ENCODE data around the gene PDCD2L.

The PDCD2L gene

DNA sequence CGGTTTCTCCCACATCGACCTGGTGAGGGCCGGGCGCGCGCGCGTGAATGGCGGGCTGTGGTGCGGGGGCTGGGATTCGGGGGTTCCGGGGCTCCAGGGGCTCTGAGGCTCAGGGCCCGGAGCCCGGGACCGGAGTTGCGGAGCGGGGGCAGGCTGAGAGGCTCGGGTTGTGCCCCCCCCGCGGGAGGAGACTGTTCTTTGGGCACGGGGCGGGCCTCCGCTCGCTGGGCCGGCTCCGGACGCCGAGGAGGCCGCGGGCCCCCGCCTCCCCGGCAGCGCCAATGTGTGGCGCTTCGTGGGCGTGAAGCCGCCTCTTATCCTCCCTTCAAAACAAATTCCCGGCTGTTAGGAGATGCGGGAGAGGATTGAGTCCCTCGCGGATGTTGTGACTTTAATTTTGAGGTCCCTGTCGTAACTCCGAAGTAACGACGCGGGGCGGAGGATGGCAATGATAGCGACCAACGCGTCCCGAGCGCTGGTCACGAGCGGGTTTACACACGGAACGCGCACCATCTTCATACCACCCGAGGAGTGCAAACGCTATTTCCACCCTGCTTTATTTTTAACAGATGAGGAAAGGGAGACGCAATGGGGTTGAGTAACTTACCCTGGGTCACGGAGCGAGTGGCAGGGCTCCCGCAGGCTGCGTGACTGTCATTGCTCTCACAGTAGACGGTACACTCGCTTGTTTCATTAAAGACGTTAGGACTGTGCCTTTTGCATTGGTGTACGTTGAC is 24.5 kb downstream of the PDCD2L start:
- H3K9me3 ChIP-seq (ENCODE audit: insufficient read depth, low read length, severe bottlenecking): no peaks in the 10 kb centered on the region
- H3K79me2 ChIP-seq (ENCODE audit: insufficient read depth, low read length): peaks cover 62% of the 10 kb centered on the region
- H3K27me3 ChIP-seq (ENCODE audit: insufficient read depth, low read length, poor library complexity): no peaks in the 10 kb centered on the region
- H3K9ac ChIP-seq (ENCODE audit: low read depth, low read length): peak overlapping the region; percentile 92
- TF ChIP-seq CTCF (IDR thresholded peaks at IDR 0.05; ENCODE audit: borderline replicate concordance, extremely low read depth, low read length, poor library complexity, severe bottlenecking) (no peak), EZH2 (IDR thresholded peaks at IDR 0.05; ENCODE audit: borderline replicate concordance, low read depth, low read length, severe bottlenecking) (no peak)
- ATAC-seq (ENCODE audit: insufficient read depth, low read depth): peak; percentile 54
- peaks cover 38% of the 10 kb centered on the region for H3K4me1 ChIP-seq (ENCODE audit: insufficient read depth, low read length)
- H3K36me3 ChIP-seq (ENCODE audit: insufficient read depth, low read length): peaks cover 43% of the 10 kb centered on the region
- DNase-seq: peak; percentile 41
- H2AFZ ChIP-seq (ENCODE audit: low read depth, low read length): peak overlapping the region; percentile 75
- H3K27ac ChIP-seq (ENCODE audit: low read length): peak overlapping the region; percentile 86
- peak overlapping the region; percentile 69 to 97 for H3K4me3 ChIP-seq (ENCODE audit: low read depth in 1 of 2, low read length in 2 of 2)
- peak overlapping the region; percentile 84 for H3K4me2 ChIP-seq (ENCODE audit: insufficient read depth, low read length)
- H4K20me1 ChIP-seq (ENCODE audit: insufficient read depth, low read length): peaks cover 46% of the 10 kb centered on the region

DNA sequence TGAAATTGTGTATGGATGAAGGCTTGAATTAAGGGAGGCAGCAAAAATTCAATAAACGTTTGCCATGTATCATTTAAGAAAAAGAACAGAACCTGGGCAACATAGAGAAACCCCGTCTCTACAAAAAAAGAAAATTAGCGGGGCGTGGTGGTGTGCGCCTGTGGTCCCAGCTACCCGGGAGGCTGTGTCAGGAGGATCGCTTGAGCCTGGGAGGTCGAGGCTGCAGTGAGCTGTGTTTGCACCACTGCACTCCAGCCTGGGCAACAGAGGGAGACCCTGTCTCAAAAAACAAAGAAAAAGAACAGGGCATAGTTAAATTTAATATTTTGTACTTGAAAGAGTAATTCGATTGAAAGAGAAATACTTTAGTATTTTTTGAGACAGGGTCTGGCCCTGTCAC is 25.4 kb downstream of the PDCD2L start:
- Histone ChIP-seq H3K27me3 (ENCODE audit: insufficient read depth, low read length, poor library complexity) (no peaks in the 10 kb centered on the region), H3K9me3 (ENCODE audit: insufficient read depth, low read length, severe bottlenecking) (no peaks in the 10 kb centered on the region), H4K20me1 (ENCODE audit: insufficient read depth, low read length) (peaks cover 54% of the 10 kb centered on the region), H3K27ac (ENCODE audit: low read length) (peak overlapping the region; percentile 32; the same call in 1 of the 2 replicates), H3K4me3 (ENCODE audit: low read depth in 1 of 2, low read length in 2 of 2) (peak overlapping the region; percentile 69 to 97), H3K4me2 (ENCODE audit: insufficient read depth, low read length) (peak overlapping the region; percentile 84), H3K4me1 (ENCODE audit: insufficient read depth, low read length) (peaks cover 39% of the 10 kb centered on the region), H3K36me3 (ENCODE audit: insufficient read depth, low read length) (peaks cover 48% of the 10 kb centered on the region), H2AFZ (ENCODE audit: low read depth, low read length) (no peak overlapping the region), H3K79me2 (ENCODE audit: insufficient read depth, low read length) (peaks cover 70% of the 10 kb centered on the region), H3K9ac (ENCODE audit: low read depth, low read length) (peak overlapping the region; percentile 92)
- TF ChIP-seq CTCF (IDR thresholded peaks at IDR 0.05; ENCODE audit: borderline replicate concordance, extremely low read depth, low read length, poor library complexity, severe bottlenecking): no peak
- TF ChIP-seq EZH2 (IDR thresholded peaks at IDR 0.05; ENCODE audit: borderline replicate concordance, low read depth, low read length, severe bottlenecking): no peak
- DNase-seq (no peak), ATAC-seq (ENCODE audit: insufficient read depth, low read depth) (no peak)

GRCh38 chr19:34430738-34431625 is 26.8 kb downstream of the PDCD2L start:
- TF ChIP-seq CTCF (IDR thresholded peaks at IDR 0.05; ENCODE audit: borderline replicate concordance, extremely low read depth, low read length, poor library complexity, severe bottlenecking) (peak; percentile 80), EZH2 (IDR thresholded peaks at IDR 0.05; ENCODE audit: borderline replicate concordance, low read depth, low read length, severe bottlenecking) (no peak)
- Histone ChIP-seq H4K20me1 (ENCODE audit: insufficient read depth, low read length) (peaks cover 61% of the 10 kb centered on the region), H3K4me3 (ENCODE audit: low read depth in 1 of 2, low read length in 2 of 2) (peak overlapping the region in 1 of 2 experiments; percentile 69; a peak in 2 of 4 replicates), H3K27ac (ENCODE audit: low read length) (peak overlapping the region; percentile 8; the same call in 1 of the 2 replicates), H3K36me3 (ENCODE audit: insufficient read depth, low read length) (peaks cover 62% of the 10 kb centered on the region), H3K9ac (ENCODE audit: low read depth, low read length) (peak overlapping the region; percentile 92), H3K27me3 (ENCODE audit: insufficient read depth, low read length, poor library complexity) (no peaks in the 10 kb centered on the region), H3K79me2 (ENCODE audit: insufficient read depth, low read length) (peaks cover 84% of the 10 kb centered on the region), H3K9me3 (ENCODE audit: insufficient read depth, low read length, severe bottlenecking) (no peaks in the 10 kb centered on the region), H3K4me1 (ENCODE audit: insufficient read depth, low read length) (peaks cover 39% of the 10 kb centered on the region), H2AFZ (ENCODE audit: low read depth, low read length) (no peak overlapping the region), H3K4me2 (ENCODE audit: insufficient read depth, low read length) (peak overlapping the region; percentile 84)
- ATAC-seq (ENCODE audit: insufficient read depth, low read depth) (peak; percentile 63), DNase-seq (peak; percentile 60)
